ENCODE results near the gene VTI1A.

Gene VTI1A

DNA sequence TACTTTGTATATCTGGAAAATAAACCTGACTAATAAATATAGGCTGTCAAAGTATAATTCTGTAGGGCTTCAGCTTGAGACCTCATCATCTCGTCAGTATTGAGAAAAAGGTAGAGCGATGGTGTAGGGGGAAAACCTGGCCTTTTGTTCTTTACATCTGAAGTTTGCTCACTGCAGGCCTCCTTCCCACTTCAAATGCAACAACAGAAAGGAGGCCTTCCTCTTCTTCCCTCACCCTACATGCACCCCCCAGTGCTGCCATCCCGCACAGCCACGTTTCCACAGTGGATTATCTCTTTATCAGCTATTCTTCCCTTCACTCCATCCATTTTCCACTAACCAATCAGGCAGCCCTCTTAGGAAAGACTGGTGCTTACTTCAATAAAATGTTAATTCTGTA lies 112.3 kb downstream of the VTI1A start:
- no peak overlapping the region for H3K4me3 ChIP-seq (ENCODE audit: low read length)
- no peaks in the 10 kb centered on the region for H3K27me3 ChIP-seq (replicated peaks; ENCODE audit: insufficient read depth, low read length)
- TF ChIP-seq, protein P1, sequence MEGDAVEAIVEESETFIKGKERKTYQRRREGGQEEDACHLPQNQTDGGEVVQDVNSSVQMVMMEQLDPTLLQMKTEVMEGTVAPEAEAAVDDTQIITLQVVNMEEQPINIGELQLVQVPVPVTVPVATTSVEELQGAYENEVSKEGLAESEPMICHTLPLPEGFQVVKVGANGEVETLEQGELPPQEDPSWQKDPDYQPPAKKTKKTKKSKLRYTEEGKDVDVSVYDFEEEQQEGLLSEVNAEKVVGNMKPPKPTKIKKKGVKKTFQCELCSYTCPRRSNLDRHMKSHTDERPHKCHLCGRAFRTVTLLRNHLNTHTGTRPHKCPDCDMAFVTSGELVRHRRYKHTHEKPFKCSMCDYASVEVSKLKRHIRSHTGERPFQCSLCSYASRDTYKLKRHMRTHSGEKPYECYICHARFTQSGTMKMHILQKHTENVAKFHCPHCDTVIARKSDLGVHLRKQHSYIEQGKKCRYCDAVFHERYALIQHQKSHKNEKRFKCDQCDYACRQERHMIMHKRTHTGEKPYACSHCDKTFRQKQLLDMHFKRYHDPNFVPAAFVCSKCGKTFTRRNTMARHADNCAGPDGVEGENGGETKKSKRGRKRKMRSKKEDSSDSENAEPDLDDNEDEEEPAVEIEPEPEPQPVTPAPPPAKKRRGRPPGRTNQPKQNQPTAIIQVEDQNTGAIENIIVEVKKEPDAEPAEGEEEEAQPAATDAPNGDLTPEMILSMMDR (IDR thresholded peaks at IDR 0.05; ENCODE audit: low read length), result no peak
- TF ChIP-seq EZH2phosphoT487 (IDR thresholded peaks at IDR 0.05; ENCODE audit: low read length) (no peak), EZH2 (optimal IDR thresholded peaks at IDR 0.05; ENCODE audit: low read depth, low read length) (no peak)
- H2AFZ ChIP-seq (ENCODE audit: low read length), result no peak overlapping the region
- H3K36me3 ChIP-seq (replicated peaks; ENCODE audit: insufficient read depth, low read length), result no peaks in the 10 kb centered on the region
- H3K9me2 ChIP-seq (replicated peaks; ENCODE audit: insufficient read depth, low read length), result no peaks in the 10 kb centered on the region
- no peaks in the 10 kb centered on the region for H3K9me3 ChIP-seq (replicated peaks; ENCODE audit: insufficient read depth, low read length)
- no peaks in the 10 kb centered on the region for H3K4me1 ChIP-seq (ENCODE audit: low read length)
- H3K4me2 ChIP-seq (ENCODE audit: low read depth, low read length), result no peak overlapping the region
- H3K79me2 ChIP-seq (ENCODE audit: low read length), result no peaks in the 10 kb centered on the region
- H3F3A ChIP-seq (ENCODE audit: insufficient read depth, low read length), result no peaks in the 10 kb centered on the region
- no peak for DNase-seq
- no peak overlapping the region for H3K9ac ChIP-seq (ENCODE audit: low read length)
- no peaks in the 10 kb centered on the region for H4K20me1 ChIP-seq (ENCODE audit: insufficient read depth, low read length)
- H3K27ac ChIP-seq (ENCODE audit: low read length), result no peak overlapping the region

DNA sequence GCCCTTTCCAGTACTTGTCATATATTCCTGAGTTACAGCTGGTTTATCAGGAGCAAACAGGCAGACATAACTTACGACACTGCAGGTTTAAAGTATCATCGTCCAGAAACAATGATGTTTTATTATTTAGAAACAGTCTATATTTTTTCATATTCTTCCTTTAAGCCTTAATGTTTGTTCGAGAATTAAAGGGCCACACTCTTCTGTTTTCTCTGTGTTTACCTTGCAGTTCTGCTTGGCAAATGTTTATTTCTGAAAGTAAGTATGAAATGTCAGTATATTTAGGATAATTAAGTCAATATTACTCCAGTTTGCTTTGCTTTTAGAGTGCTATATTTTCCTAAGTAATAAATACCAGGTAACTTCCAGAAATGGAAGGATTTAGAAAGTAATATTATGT lies 115.1 kb downstream of the VTI1A start:
- no peak overlapping the region for H3K4me2 ChIP-seq (ENCODE audit: low read depth, low read length)
- H3K4me3 ChIP-seq (ENCODE audit: low read length), result no peak overlapping the region
- no peak overlapping the region for H2AFZ ChIP-seq (ENCODE audit: low read length)
- TF ChIP-seq EZH2 (optimal IDR thresholded peaks at IDR 0.05; ENCODE audit: low read depth, low read length) (no peak), EZH2phosphoT487 (IDR thresholded peaks at IDR 0.05; ENCODE audit: low read length) (no peak)
- TF ChIP-seq, protein P1 (IDR thresholded peaks at IDR 0.05; ENCODE audit: low read length), result no peak
- H3K27me3 ChIP-seq (replicated peaks; ENCODE audit: insufficient read depth, low read length), result no peaks in the 10 kb centered on the region
- no peak for DNase-seq
- no peaks in the 10 kb centered on the region for H3K4me1 ChIP-seq (ENCODE audit: low read length)
- H3K9me2 ChIP-seq (replicated peaks; ENCODE audit: insufficient read depth, low read length), result no peaks in the 10 kb centered on the region
- no peaks in the 10 kb centered on the region for H3F3A ChIP-seq (ENCODE audit: insufficient read depth, low read length)
- H3K36me3 ChIP-seq (replicated peaks; ENCODE audit: insufficient read depth, low read length), result no peaks in the 10 kb centered on the region
- no peaks in the 10 kb centered on the region for H3K79me2 ChIP-seq (ENCODE audit: low read length)
- H3K27ac ChIP-seq (ENCODE audit: low read length), result no peak overlapping the region
- no peak overlapping the region for H3K9ac ChIP-seq (ENCODE audit: low read length)
- H4K20me1 ChIP-seq (ENCODE audit: insufficient read depth, low read length), result no peaks in the 10 kb centered on the region; the same call in 1 of the 2 replicates
- no peaks in the 10 kb centered on the region for H3K9me3 ChIP-seq (replicated peaks; ENCODE audit: insufficient read depth, low read length)

DNA sequence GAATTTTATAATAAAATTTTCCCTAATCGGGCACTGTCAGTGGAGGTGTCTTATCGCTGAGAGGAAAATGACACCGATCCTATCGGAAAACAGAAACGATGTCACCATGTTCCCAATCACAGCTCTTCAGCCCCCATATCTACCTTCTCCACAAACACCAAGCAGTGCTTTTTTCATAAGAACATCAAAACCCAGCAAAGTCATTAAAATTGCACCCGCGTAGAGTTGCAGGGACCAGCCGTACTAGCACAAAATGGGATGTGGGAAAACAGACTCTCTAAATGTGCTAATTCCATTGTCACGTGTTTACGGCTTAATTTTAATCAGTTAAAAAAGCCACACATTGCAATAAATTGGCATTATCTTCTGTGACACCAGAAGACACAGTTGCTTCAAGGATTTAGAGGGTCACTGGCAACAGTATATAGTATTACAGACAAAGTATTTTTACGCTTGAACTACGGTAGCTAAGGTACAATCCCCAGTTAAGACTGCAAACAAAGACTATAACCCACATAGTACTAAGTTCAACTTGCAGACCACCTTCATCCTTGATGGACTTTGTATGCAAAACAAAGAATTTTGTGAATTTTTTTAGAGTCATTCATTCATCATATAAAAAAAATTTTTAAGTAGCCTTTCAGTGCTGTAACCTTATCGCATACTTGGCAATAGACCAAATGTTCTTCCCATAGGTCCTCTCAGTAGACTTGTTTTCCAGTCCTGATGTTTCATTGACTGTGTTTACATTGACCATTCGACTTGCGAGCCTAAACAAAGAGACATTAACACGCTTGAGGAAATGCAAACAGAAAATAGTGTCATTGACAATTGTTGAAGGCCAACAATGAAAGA lies 116.0 kb downstream of the VTI1A start:
- no peak overlapping the region for H3K27ac ChIP-seq (ENCODE audit: low read length)

More for the DNA sequence above, 116.0 kb downstream of the VTI1A start:
- Histone ChIP-seq H2AFZ (ENCODE audit: low read length) (no peak overlapping the region), H3K9ac (ENCODE audit: low read length) (no peak overlapping the region), H3F3A (ENCODE audit: insufficient read depth, low read length) (no peaks in the 10 kb centered on the region), H3K4me1 (ENCODE audit: low read length) (no peaks in the 10 kb centered on the region), H3K27me3 (replicated peaks; ENCODE audit: insufficient read depth, low read length) (no peaks in the 10 kb centered on the region), H3K9me2 (replicated peaks; ENCODE audit: insufficient read depth, low read length) (no peaks in the 10 kb centered on the region), H3K9me3 (replicated peaks; ENCODE audit: insufficient read depth, low read length) (no peaks in the 10 kb centered on the region), H4K20me1 (ENCODE audit: insufficient read depth, low read length) (no peaks in the 10 kb centered on the region; the same call in 1 of the 2 replicates), H3K79me2 (ENCODE audit: low read length) (no peaks in the 10 kb centered on the region), H3K36me3 (replicated peaks; ENCODE audit: insufficient read depth, low read length) (no peaks in the 10 kb centered on the region), H3K4me2 (ENCODE audit: low read depth, low read length) (no peak overlapping the region), H3K4me3 (ENCODE audit: low read length) (no peak overlapping the region)
- no peak for DNase-seq
- TF ChIP-seq EZH2 (optimal IDR thresholded peaks at IDR 0.05; ENCODE audit: low read depth, low read length) (no peak), EZH2phosphoT487 (IDR thresholded peaks at IDR 0.05; ENCODE audit: low read length) (no peak)
- TF ChIP-seq, protein P1 (IDR thresholded peaks at IDR 0.05; ENCODE audit: low read length), result no peak
